ENCODE data around the gene ARL13A.
A peak's percentile ranks its signal among the peaks of the same experiment; 100 is the strongest.
"Not testable (repeated sequence)": the region's sequence is repeated elsewhere in the genome, so short reads cannot be mapped to it uniquely, and the experiment has no call there.

The ARL13A gene

GRCh38 chrX:100990139-100990538 is 20.6 kb downstream of the ARL13A start:
- DNase-seq (ENCODE audit: low spot score), result no peak

DNA sequence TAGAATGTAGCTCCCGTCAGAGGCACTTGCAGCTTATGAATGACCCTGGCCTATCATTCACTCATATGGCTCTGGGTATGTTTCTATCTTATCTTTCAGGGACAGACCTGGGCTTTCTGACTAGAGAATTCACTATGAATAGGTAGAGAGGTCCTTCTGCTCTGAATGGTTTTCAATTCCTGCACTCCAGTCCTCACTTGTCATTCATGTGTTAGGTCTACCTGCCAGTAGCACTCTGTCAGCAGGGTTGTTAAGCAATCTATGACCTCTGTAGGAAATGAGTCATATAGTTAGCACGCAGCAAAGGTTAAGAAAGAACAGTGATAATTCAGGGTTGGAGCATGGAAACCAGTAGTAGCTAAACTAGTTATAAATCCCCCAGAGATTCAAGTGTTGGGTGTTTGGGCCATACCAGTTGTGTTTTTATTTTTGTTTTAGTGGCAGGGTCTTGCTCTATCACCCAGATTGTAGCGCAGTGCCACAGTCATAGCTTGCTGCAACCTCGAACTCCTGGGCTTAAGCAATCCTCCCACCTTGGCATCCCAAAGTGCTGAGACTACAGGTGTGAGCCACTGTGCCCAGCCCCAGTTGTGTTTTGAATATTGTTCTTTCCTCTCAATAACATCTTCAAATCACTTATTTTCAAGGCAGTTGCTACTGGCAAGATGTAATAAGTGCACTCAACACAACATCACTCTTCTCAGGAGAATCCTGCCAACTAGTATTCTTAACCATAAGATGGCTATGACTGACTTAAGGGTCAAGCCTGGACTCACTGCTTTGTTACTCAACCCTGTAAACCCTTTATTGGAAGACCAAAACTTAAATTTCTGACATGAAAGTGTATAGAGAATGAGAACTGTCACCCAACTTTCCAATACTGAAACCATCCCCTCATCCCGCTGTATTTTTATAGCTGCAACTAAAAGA is 25.1 kb downstream of the ARL13A start:
- DNase-seq (ENCODE audit: low spot score), result peak; percentile 13

- DNase-seq (ENCODE audit: low spot score), result no peak
These were observed 26.0 kb downstream of the ARL13A start for GRCh38 chrX:100995469-100995868.

- no peak for DNase-seq (ENCODE audit: low spot score)
These were observed 29.9 kb downstream of the ARL13A start for GRCh38 chrX:100999451-100999850.

DNA sequence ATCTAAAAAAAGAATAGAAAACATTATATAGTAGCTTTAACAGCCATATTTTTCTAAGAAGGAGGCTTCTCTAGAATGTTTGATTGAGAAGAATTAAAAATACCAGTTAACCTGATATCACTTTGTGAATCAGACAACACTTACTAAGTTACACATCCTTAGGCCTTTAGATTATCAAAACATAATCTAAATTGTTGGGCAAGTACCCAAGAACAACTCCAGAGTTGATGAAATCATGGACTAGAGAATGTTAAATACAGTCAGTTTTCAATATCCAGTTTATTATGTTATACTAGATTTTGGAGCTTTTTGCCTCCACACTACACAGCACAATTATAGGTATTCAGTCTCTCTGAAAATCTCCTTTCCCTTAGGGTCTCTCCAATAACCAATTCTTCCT is 39.6 kb downstream of the ARL13A start:
- no peak for DNase-seq (ENCODE audit: low spot score)

DNA sequence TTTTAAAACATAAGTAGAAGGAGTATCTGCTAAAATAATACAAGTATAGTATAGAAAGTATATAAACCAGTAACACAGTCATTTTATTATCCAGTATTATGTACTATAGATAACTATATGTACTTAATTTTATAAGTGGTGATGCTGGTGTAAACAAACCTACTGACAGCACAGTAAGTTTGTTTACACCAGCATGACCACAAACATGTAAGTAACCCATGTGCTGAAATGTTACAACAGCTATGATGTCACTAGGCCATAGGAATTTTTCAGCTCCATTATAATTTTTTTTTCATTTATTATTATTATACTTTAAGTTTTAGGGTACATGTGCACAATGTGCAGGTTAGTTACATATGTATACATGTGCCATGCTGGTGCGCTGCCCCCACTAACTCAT is 42.5 kb downstream of the ARL13A start:
- DNase-seq (ENCODE audit: low spot score), result not testable (repeated sequence)

DNA sequence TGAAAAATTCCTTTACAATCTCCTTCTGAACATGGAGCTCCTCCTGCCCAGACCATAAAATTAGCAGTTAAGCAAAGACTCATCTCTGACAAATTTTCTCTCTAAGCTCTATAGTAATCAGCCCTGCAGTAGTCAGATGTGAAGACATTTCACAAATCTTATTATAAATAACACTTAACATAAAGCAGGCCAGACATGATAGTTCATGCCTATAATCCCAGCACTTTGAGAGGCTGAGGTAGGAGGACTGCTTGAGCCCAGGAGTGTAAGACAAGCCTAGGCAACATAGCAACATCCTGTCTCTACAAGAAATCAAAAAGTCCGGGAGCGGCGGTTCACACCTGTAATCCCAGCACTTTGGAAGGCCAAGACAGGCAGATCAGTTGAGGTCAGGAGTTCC is 52.5 kb downstream of the ARL13A start:
- DNase-seq (ENCODE audit: low spot score), result no peak

- no peak for DNase-seq (ENCODE audit: low spot score)
These were observed 55.6 kb downstream of the ARL13A start for GRCh38 chrX:101025126-101025525.

- DNase-seq (ENCODE audit: low spot score), result no peak
These were observed 59.1 kb downstream of the ARL13A start for GRCh38 chrX:101028562-101028961.

DNA sequence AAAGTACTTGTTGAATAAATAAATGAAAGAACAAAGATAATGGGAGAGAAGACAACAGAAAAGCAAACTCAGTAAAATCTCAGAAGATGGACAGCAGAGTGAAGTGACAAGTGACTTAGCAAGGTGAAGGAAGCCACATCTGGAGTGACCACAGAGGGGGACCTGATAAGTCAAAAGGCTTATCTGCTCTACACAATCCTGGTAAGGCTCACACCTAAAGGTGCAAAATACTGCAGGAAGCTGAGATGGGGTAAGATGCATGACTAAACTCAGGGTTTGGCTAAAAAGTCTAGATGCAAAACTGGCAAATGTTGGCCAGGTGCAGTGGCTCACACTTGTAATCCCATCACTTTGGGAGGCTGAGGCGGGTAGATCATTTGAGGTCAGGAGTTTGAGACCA is 60.2 kb downstream of the ARL13A start:
- DNase-seq (ENCODE audit: low spot score), result no peak

DNA sequence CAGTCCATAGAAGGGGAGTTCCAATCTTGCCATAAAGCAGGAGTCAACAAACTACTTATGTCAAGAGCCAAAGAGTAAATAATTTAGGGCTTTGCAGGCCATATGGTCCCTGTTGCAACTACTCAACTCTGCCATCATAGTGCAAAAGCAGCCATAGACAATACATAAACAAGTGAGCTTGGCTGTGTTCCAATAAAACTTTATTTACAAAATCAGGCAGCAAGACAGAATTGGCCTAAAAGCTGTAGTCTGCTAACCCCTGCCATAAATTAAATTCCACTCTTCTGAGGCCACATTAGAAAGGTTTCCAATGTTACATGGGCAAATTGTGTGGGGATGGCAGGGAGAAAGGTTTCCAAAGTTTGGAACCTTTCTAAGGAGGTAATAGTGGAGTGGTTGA is 67.7 kb downstream of the ARL13A start:
- no peak for DNase-seq (ENCODE audit: low spot score)

- DNase-seq (ENCODE audit: low spot score), result no peak
These were observed 70.7 kb downstream of the ARL13A start for GRCh38 chrX:101040197-101040596.
